Adrenal gland (tissue), 5 donors: ENCODE data around the gene GFRA1.

ENCODE experiments used
- CTCF ChIP-seq, 6 experiments: fragments of 450-650 bp in 4 of 6; fragments of 200-600 bp in 2 of 6; sonication (generic) in 1 of 6; IDR thresholded peaks; 1 replicate in 5 of 6; 2 replicates in 1 of 6; pipeline versions ENCODE4 v1.5.1 to v1.8.0; 2016 to 2021; ENCODE audit warnings: antibody characterized with exemption in 6 of 6, mild to moderate bottlenecking in 2 of 6, moderate library complexity in 1 of 6
- POLR2A ChIP-seq, 2 donors: fragments of 450-650 bp; IDR thresholded peaks; one replicate each; pipeline ENCODE4 v1.6.1; 2017; ENCODE audit warnings: antibody characterized with exemption in 2 of 2, mild to moderate bottlenecking in 2 of 2, moderate library complexity in 1 of 2
- donor health status: DM: no; HTN: no; CAD: no.

GRCh38 chr10:116245156-116245555, 27.9 kb downstream of the GFRA1 start:
- TF ChIP-seq CTCF (IDR thresholded peaks at IDR 0.05) = no peak
- TF ChIP-seq POLR2A (IDR thresholded peaks at IDR 0.05) = no peak
